Hepatocyte (in vitro differentiated cells): ENCODE data around the gene ZEB1.

Experiments
- CTCF ChIP-seq: fragments of 200-600 bp; sonication (generic); IDR thresholded peaks from 2 replicates; pipeline ENCODE4 v1.5.1; 2016; ENCODE audit warnings: antibody characterized with exemption, mild to moderate bottlenecking; ENCODE audit not compliant: poor library complexity
- EZH2phosphoT487 ChIP-seq: fragments of 200-600 bp; sonication (generic); IDR thresholded peaks from one replicate; pipeline ENCODE4 v1.6.1; 2018; ENCODE audit warnings: antibody characterized with exemption, mild to moderate bottlenecking, low read depth, moderate library complexity; ENCODE audit not compliant: unreplicated experiment, severe bottlenecking

DNA sequence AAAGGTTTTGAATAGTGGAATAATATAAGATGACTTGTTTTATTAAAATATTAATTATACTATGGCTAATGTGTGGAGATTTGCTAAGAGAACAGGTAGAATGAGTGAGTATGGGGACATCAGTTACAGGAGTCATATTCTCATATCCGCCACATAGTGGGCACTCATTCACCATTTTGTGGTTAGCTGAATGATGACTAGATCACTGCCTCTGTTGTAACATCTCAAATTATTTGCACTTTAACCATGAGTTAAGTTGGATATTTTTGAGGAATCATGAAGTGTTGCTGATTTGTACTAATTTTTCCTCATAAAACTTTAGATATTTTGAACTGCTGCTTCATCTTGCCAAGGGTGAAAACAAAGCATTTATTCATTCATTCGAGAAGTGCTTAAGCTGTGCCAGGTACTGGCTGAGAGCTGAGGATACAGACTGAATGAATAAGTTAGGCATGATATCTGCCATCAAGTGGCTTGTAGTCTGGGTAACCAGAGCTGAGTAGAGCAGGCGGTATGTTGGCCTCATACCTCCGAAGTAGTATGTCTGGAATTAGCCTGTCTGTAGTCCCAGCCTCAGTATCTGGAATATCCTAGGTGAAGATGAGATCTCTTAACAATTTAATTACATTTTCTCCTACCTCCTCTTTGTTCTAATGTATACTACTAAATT lies 100.5 kb downstream of the ZEB1 start:
- TF ChIP-seq CTCF (no peak), EZH2phosphoT487 (no peak)
